Femur (tissue), 1 donor: ENCODE data around the gene GAS7.
"Not testable (repeated sequence)": the region's sequence is repeated elsewhere in the genome, so short reads cannot be mapped to it uniquely, and the experiment has no call there.

ENCODE experiments used
- DNase-seq: peaks from one replicate; pipeline ENCODE4 v3.0.0-alpha.2; 2017

Gene GAS7

GRCh38 chr17:10013365-10014112, 184.9 kb downstream of the GAS7 start:
- no peak for DNase-seq

DNA sequence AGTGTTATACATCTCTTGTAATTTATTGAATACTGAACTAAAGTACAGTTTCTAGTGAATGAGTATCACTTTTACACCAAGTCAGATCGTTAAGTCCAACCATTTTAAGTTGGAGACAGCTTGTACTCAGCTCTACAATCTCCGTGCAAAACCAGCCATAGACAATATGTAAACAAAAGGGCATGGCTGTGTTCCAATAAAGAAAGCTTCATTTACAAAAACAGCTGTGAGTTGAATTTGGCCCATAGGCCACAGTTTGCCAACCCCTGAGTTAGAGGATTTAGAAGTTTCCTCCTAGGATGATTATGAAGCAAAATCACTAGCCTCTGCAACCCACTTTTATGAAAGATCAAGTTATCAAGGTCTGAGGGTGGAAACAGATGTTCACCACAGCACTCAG, 187.7 kb downstream of the GAS7 start:
- no peak for DNase-seq

DNA sequence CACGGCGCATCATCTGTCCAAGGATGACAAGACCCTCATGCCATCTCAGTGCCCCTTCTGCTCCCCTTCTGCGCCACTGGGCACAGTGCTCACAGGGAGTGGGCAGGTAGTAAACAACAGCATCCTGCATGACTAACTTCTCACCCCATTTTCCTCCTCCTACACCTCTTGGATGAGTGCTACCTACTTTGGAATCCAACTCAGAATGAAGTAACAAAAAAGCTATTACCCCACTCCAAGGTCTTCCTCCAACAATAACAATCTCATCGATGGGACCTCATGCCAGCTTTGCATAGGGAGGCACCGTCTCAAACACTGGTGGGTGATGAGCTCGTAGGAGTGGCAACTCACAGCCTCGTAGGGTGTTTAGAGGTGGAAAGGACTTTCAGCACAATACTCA, 194.7 kb downstream of the GAS7 start:
- DNase-seq = no peak

- DNase-seq = not testable (repeated sequence)
Measured at GRCh38 chr17:10002567-10003360, 195.6 kb downstream of the GAS7 start.

- DNase-seq = peak; percentile 69
Measured at GRCh38 chr17:10001306-10001873, 197.0 kb downstream of the GAS7 start.

DNA sequence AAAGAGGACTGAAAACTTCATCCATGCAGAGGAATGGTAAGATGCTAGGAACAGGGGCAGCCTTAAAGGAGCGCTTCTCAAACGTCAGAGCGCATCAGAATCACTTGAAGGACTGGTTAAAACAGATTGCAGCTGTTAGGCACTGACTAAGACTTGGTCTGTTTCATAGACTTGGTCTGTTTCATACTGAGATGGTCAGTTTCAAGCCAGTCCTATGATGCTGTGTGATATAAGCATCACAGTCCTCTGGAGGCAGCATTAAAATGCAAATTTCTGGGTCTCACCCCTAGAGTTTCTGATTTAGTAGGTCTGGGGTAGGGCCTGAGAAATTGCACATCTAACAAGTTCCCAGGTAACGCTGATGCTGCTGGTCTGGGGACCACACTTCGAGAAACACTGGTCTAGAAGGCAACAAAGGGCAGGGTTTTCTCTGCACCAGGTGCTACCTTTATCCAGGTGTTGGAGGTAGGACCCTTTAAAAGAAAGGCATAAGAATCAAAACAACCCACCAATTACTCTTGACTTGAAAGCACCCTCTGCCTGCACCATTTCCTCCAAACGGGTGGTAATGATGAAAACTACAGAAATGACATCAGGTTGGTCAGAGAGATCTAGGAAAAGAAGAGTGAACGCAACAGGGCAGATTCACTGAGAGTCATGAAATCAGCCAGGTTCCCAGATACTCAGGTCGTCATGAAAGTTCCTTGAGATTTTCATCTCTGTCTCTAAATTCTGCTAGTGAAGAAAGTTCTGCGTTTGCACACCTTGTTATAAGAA, 198.3 kb downstream of the GAS7 start:
- DNase-seq = no peak

GRCh38 chr17:9998060-9998459, 200.3 kb downstream of the GAS7 start:
- no peak for DNase-seq

DNA sequence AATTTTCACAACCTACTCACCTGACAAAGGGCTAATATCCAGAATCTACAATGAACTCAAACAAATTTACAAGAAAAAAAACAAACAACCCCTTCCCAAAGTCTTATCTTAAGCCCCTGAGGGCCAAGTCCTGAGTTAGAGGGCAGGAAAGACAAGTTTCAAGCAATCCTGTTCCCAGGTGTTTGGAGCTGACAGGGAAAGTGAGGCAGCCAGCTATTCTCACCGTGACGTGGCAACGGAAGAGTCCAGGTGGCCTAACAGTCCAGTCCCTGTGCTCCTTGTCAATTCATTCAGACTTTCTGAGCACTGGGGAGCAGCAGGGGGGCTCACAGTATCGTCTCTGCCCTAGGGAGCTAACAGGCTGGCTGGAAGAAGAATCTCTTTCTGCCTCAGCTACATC, 203.6 kb downstream of the GAS7 start:
- no peak for DNase-seq

- DNase-seq = no peak
Measured at GRCh38 chr17:9991796-9992195, 206.6 kb downstream of the GAS7 start.

GRCh38 chr17:9991351-9991750, 207.1 kb downstream of the GAS7 start:
- no peak for DNase-seq

DNA sequence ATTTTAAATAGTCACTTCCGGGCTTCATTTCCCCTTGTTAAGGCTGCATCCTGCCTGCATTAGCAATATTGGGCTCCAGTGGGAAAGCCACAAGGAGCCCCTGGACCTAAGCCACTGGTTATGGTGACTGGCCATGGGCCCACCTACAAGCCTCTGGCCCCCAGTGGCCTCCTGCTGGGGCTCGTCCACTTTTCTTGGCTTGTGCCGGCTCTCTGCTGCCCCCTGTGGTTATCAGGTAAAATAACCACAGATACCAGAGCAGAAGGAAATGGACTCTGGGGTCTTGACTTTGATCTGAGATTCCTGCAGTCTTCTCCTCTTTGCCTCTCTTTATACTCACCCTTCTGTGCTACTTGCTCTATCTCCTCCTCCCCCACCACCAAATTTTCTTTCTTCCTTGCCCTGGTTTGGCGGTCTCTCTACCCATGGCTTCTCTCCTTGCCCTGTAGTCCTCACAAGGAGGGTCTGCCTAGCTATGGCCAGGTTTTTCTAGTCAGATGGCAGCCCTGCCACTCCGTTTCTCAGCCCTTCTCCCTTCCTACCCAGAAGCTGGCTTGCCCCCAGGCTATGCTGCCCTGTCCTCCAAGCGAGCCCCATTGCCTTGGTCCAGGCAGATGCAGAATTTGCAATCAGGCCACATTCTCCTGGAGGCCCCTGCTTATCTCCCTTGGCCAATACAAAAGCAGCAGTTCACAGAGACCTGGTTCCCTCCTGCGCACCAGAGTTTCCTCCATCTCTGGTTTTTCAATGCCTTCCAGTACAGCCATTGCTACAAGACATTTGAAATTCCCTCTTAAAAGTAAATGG, 210.4 kb downstream of the GAS7 start:
- peak; percentile 58 for DNase-seq

DNA sequence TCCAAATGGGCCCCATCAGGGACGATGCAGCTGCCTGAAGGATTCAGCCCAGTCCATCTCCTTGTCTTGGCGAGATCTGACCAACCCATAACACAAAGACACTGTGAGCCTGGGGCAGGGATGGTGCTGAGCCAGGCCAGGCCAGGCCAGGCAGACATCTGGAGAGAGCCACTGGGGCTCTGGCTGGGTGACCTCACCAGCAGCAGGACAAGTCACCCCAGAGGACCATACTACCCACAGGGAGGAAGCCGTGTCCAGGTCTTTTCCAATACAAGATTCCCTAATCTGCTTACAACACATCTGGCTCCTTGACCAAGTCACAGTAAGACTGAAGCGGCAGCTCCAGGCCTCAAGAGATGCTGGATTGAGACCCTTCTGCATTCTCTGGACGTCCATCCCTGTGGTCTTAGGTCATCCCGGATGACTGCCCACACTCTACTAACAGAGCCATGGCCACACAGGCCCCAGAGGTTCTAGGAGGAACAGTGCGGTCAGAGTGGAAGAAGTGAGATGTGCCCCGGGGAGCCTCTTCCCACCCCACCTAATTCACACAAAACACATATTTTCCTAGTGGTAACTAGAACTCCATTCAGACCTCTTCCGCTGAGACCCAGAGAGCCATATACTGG, 211.5 kb downstream of the GAS7 start:
- DNase-seq = no peak

DNA sequence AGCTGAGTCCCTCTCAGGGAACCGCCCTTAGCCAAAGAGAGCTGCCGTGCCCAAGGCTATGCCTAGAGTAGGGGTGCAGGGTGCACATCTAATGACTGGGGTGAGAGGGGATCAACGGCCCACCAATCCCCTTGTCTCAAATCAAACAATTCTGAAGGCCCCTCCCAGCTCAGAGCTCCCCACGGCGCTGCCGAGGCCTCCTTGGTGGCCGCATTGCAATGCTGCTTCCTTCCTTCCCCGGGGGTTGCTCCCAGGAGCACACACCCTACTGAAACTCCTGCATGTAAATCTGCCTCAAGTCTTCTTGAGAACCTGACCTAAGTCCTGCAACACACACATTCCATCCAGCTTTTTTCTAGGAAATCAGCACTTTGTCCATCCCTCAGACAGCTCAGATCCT, 212.8 kb downstream of the GAS7 start:
- no peak for DNase-seq

GRCh38 chr17:9984768-9985167, 213.6 kb downstream of the GAS7 start:
- no peak for DNase-seq

DNA sequence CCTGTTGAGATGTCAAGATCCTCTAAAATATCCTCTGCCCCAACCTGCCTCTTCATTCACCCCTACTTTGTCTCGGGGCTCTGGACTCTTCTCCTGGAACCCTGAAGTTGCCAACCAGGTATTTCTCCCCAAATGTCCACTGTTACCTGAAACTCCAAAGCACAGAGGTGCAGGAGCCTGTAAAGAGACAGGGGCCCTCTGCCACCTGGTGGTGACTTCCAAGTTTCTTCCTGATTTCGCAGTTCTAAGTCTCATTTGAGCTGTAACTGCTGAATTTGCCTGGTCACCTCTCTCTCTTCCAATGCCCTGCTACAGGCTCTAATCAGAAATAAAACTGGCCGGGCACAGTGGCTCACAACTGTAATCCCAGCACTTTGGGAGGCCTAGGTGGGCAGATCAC, 216.2 kb downstream of the GAS7 start:
- no peak for DNase-seq

- no peak for DNase-seq
Measured at GRCh38 chr17:9981344-9981915, 217.0 kb downstream of the GAS7 start.

GRCh38 chr17:9979463-9979995, 218.9 kb downstream of the GAS7 start:
- no peak for DNase-seq

- no peak for DNase-seq
Measured at GRCh38 chr17:9977180-9977575, 221.2 kb downstream of the GAS7 start.

- no peak for DNase-seq
Measured at GRCh38 chr17:9976283-9977179, 221.9 kb downstream of the GAS7 start.
